GM19455 (cell line): Measurements from ENCODE around the gene CRY2.

ENCODE experiments used
- ATAC-seq: cut with Tn5 transposase; IDR thresholded peaks from one replicate; pipeline ENCODE4 v1.9.1; 2021; ENCODE audit not compliant: unreplicated experiment

Gene CRY2

DNA sequence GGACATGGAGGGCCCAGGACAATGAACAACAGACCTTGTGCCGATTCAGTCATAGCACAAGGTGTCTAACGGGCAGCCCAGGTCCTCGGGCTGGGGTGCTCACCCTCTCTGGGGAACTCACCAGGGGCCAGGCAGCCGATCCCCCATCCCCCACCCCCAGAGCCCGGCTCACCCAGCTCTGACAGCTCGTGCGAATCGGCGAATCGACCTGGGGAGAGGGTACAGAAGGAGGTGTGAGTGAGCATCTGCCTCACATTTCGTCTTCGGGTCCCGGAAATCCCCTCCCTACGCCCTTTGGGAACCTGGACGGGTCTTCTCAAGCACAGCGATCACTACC is 70.0 kb downstream of the CRY2 start:
- ATAC-seq = no peak

DNA sequence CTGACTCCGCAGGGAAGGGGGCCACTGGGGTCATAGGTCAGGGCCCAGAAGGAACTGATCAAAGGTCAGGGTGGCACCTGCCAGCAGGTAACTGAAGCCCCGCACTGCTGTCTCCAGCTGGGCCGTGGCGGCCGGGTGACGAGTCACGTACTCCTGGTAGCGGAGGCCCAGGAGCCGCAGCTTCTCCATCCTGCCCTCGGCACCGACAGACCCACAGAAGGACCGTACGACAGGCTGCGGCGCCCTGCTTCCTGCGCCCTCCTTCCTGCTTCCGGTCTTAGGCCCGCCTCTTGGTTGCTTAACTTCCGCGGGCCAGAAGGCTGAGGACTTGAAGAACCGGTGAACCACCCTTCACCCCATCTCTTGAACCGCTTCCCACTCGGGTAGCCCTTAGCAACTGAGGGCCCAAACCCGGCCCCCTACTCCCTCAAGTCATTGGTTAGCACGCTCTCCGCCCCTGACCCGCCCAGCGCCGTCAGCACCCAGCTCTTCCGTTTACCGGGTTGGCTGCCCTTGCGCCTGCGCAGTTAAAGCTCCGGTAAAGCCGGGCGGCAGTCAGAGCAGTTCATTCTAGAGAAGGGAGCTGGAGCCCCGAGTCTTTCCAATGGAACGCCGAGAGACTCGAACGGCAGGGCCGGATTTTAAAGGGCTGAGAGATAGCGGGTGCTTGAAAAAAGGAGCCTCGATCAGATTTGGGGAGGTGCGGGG is 70.5 kb downstream of the CRY2 start, which contains the start of gene PEX16:
PEX16 (minus strand) TSS at position 255 of the 708 bp plus-strand sequence; CDS start at position 189, 66 bp downstream.
- peak; percentile 84 for ATAC-seq

DNA sequence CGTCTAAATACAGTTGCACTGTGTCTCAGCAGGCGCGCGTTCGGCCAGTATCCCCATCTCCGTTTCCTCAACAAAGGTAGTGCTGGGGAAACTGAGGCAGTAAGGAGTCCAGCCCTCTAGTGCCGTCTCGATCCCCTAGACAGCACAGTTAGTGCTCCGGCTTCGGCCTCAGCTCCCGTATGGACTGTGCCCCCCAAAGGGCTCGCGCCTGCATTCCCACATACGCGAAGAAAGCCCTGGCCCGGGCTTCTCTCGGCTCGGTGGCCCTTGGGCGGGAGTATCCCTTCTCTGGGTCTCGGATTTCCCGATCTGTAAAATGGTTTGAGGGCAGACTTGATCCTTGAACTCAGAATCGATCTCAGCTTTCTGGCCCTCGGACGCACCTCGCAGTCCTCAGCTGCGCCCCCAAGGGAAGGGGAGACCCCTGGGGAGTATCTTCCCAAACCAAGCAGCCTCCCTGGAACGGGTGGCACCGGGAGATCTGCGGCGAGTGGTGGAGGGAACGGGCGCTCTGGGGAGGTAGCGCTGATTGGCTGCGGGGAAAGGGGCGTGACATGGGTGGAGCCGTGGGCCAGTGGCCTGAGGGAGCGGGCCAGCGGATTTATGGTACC is 71.2 kb downstream of the CRY2 start:
- peak; percentile 48 for ATAC-seq

DNA sequence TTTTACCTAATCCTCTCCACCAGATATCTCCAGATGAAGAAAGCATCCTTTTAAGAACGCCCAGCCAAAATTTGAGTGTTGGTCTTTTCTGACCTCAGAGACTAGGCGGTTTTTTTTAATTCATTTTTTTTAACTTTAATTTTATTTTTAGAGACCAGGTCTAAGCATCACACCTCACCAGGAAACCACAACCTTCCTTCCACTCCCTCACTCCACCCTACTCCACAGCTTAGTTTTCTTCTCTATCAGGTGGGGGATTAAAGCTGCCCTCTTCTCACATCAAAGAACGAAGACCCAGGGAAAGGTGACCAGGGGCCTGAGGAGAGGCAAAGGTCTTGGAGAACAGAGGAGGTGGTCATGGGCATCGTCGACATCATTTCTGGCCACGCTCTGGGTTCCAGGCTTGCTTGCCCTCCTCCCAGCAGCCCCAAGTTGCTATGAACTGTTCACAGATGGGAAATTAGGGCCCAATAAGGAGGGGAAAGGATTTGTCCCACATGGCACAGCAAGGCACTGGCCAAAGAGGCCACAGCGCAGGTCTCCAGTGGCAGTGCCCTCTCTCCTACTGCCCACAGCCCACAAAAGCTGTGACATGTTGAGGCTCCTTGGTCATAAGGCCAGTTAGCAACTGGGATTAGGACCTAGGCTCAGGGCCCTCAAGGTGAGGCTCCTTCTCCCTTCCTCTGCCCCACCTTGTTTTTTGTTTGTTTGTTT is 71.8 kb downstream of the CRY2 start:
- no peak for ATAC-seq

DNA sequence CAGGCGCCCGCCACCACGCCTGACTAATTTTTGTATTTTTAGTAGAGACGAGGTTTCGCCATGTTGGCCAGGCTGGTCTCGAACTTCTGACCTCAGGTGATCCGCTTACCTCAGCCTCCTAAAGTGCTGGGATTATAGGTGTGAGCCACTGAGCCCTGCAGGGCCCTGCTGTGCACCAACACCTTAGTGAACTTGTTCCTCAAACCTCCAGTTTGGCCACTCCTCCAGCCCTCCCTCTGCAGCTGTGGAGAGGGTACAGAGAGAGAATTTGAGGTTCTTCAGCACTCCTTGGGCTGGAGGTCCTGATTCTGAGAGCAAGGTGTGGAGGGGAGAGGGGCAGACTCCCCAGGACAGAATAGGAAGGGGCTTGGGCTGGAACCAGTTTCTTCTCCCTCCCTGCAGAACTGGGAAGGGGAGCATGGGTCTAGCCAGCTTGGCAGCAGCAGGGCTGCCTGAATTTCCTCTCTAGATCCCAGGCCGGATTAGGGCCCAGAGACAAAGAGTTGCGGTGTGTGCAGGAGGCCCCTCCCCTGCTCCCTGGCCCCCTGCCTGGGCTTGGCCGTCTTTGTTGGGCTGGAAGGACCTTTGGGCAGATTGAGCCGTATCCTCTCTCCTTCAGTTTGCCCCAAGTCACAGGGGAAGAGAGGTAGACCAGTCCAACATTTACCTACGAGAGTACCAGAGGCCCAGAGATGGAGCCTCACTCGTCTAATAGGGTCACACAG is 72.7 kb downstream of the CRY2 start:
- ATAC-seq = no peak

DNA sequence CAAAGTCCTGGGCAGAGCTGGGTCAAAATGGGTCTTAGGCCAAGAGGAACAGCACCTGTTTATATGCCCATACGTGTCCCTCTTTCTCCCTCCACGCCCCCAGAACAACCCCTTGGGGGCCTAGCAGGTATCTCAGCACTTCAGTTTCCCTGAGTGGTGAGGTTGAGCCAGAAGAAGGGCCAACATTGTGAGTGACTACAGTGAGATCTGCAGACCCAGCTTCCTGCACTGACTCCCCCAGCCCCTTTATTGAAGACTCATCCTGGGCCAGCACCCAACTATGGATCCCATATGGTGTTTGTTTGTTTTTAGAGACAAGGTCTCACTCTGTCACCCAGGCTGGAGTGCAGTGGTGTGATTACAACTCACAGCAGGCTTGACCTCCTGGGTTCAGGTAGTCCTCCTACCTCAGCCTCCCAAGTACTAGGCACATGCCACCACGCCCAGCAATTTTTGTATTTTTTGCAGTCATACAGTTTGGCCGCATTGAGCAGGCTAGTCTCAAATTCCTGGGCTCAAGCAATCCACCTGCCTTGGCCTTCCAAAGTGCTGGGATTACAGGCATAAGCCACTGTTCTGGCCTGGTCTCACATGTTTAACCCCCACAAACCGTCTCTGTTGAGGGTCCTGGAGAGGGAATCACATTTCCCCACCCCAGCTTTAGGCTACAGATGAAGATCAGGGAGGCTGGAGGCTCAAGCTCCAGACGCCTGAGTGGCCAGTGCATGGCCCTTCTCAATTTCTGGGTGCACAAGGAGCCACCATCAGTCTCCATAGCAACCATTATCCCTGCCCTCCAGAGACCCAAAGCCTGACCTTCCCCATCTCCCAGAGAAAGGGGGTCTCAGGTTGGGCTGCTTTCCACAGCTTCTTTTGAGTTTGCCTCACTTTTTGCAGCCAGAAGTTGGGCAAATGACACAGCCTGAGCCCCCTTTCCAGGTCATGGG is 73.5 kb downstream of the CRY2 start:
- no peak for ATAC-seq

DNA sequence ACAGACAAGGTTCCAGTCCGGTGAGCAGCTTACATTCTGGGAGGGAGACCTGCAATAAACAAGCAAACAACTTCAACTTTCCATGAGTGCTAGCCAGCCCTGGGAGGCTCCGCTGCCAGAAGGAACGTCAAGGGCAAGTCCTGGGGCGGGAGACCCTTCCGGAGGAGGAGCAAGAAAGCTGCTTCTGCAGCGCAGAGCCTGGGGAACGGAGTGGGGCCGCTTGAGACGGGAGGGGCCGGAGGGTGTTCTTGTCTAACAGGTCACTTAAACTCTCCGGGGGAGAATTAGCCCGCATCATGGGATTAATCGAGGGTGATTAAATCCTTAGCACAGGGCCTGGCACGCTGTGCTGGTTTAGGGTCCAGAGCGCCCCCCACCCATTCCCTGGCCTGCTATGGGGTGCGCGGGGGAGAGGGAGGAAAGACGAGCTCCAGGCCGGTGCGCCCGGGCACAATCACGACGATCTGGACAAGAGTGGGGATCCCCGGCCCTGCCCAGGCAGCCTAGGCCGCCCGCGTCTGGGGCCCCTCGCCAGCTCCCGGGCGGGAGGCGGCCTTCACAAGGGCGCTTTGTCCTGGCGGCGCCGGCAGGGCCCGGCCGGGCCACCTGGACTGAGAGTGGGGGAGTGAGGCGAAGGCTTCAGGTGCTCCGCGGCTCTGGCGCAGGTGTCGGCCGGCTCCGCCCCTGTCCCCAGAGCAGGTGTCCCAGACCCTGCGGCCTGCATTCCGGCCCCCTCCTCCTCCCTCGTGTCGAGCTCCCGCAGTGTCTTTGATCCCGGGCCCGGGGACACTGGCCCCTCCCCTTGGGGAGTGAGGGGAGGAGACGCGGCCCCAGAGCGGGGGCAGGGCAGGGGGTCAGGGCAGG is 74.5 kb downstream of the CRY2 start:
- ATAC-seq = no peak

DNA sequence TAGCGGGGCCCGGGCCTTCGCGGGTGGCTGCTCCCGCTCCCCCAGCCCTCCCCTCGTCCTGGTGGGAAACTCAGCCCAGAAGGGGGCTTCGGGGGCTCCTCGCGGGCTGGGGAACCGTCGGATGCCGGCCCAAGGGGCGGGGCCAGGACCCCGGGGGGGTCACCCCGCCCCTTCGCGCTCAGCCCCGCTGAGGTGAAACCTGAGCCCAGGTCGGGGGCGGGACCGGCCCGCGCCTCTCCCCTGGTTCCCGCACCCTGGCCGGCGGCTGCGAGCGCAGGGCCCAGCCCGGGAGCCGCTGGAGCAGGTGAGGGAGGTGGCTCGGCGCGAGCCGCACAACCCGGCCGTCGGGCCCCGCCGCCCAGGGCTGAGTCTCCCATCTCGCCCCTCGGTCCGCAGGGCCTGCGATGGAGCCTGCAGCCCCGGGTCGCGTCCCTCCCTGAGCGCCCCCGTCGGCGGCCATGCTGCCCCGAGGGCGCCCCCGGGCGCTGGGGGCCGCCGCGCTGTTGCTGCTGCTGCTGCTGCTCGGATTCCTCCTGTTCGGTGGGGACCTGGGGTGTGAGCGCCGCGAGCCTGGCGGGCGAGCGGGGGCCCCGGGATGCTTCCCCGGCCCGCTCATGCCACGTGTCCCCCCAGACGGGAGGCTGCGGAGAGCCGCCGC is 75.3 kb downstream of the CRY2 start, which contains the start of gene LARGE2:
LARGE2 (plus strand) TSS at position 232 of the 658 bp plus-strand sequence; CDS start at position 459, 227 bp downstream.
- no peak for ATAC-seq

DNA sequence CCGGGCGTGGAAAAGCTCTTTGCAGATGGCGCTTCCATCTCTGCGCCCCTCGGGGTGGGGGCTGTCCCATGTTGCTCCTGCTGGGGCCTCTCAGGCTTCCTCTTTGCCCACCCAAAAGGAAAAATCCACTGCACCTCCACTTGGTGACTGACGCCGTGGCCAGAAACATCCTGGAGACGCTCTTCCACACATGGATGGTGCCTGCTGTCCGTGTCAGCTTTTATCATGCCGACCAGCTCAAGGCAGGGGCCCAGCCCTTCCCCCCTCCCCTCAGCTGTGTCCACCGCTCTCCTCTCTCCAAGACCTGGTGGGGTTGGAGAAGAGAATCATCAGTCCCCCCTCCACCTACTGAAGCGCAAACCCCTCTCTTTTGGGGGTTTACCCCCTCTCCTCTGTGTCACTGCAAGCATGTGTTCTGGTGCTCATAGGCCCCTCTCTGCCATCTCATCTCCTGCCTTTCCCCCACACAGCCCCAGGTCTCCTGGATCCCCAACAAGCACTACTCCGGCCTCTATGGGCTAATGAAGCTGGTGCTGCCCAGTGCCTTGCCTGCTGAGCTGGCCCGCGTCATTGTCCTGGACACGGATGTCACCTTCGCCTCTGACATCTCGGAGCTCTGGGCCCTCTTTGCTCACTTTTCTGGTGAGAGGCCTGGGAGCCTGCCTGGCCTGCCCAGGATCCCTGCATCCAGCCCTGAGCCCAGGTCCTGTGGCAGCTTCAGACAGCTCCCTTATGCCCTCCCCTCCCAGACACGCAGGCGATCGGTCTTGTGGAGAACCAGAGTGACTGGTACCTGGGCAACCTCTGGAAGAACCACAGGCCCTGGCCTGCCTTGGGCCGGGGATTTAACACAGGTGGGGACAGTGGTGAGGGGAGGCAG is 77.0 kb downstream of the CRY2 start:
- ATAC-seq = no peak

DNA sequence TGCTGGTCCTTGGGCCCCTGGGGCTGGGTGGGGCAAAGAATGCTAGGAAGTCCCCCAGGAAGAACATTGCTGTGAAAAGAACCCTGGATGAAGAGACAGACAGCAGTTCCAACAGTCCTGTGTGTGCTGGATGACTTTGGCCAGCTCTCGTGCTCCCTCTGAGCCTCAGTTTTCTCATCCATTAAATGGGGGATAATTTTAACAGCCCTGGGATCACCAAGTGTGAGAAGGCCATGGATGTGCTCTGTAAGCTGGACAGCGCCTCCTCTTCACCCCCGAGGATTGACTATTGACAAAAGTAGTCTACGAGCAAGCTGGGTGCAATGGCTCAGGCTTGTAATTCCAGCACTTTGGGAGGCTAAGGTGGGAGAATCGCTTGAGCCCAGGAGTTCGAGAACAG is 77.7 kb downstream of the CRY2 start:
- no peak for ATAC-seq

DNA sequence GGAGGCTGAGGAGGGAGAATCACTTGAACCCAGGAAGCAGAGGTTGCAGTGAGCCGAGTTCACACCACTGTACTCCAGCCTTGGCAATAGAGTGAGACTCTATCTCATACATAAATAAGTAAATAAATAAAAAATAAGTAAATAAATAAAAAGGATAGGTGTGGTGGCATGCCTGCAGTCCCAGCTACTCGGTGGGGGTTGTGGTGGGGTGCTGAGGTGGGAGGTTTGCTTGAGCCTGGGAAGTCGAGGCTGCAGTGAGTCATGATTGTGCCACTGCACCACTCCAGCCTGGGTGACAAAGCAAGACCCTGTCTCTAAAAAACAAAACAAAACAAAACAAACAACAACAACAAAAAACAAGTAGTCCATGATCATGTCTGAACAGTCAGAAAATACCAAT is 78.3 kb downstream of the CRY2 start:
- ATAC-seq = no peak

DNA sequence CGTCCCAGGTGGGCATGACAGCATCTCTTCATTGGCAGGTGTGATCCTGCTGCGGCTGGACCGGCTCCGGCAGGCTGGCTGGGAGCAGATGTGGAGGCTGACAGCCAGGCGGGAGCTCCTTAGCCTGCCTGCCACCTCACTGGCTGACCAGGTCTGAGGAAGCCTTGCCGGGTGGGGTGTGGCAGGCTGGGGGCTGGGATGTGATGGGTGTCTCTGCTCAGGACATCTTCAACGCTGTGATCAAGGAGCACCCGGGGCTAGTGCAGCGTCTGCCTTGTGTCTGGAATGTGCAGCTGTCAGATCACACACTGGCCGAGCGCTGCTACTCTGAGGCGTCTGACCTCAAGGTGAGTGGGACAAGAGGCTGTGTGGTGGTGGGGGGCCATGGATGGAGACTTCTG is 78.7 kb downstream of the CRY2 start:
- ATAC-seq = no peak

DNA sequence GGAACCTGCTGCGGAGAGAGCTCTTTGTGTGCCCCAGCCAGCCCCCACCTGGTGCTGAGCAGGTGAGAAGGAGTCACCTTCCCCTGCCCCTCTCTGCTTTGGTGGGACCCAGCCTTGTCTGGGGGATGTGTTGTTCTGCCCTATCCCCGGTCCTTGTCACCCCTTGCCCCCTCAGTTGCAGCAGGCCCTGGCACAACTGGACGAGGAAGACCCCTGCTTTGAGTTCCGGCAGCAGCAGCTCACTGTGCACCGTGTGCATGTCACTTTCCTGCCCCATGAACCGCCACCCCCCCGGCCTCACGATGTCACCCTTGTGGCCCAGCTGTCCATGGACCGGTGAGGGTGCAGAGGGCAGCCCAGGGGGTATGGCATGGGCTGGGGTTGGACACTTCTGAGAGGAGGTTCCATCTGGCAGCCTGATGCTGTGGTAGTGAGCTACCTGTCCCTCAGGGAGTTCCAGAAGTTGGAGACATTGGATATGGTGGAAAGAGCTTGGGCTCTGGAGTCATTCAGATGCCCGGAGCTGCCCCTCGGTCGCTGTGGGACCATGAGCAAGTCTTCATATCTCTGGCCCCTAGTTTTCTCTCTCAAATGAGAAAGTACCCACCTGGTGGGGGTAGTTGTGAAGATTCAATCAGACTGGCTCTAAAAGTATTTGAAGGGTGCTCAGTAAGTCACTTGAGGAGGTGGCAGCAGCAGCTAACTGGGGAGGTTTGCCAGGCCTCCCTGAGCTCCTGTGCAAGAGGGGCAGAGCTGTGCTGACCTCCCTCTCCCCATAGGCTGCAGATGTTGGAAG is 79.5 kb downstream of the CRY2 start:
- no peak for ATAC-seq

DNA sequence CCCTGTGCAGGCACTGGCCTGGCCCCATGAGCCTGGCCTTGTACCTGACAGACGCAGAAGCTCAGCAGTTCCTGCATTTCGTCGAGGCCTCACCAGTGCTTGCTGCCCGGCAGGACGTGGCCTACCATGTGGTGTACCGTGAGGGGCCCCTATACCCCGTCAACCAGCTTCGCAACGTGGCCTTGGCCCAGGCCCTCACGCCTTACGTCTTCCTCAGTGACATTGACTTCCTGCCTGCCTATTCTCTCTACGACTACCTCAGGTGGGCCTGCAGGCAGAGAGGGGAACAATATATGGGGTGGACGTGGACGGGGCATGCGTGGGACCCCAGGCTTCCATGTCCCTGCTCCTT is 80.0 kb downstream of the CRY2 start:
- ATAC-seq = no peak

DNA sequence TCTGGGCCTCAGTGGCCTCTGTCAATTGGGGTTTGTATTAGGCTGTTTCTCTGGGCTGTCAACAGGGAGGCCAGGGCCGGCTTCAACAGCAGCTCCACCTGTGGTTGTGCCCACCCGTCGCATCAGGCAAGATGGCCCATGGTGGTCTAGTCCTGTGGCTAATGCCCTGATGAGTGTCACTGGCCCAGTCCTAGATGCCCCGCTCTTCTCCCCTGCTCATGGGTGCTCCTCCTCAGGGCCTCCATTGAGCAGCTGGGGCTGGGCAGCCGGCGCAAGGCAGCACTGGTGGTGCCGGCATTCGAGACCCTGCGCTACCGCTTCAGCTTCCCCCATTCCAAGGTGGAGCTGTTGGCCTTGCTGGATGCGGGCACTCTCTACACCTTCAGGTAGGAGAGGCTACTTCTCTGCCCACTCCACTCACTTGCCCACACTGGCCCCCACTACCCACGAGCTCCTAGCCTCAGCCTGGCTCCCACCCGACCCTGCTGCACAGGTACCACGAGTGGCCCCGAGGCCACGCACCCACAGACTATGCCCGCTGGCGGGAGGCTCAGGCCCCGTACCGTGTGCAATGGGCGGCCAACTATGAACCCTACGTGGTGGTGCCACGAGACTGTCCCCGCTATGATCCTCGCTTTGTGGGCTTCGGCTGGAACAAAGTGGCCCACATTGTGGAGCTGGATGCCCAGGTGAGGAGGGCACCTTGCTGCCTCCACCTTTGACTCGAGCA is 80.6 kb downstream of the CRY2 start:
- ATAC-seq = no peak

DNA sequence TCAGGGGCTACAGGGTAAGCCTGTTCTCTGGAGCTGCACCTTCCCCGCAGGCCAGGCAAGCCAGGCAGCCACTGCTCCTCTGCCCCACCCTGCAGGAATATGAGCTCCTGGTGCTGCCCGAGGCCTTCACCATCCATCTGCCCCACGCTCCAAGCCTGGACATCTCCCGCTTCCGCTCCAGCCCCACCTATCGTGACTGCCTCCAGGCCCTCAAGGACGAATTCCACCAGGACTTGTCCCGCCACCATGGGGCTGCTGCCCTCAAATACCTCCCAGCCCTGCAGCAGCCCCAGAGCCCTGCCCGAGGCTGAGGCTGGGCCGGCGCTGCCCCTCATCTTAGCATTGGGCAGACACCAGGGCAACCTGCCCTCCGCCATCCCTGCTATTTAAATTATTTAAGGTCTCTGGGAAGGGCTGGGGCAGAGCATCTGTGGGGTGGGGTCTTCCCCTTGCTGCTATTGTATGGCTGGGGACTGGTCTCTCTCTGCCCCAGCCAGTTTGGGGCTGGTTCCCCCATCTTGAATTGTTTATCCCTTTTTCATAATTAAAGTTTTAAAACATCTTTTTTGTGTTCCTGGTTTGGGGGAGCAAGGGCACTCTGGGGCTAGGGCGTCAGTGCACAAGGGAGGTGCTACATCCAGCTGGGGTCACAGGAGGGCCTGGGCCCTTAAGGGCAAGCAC is 81.4 kb downstream of the CRY2 start:
- ATAC-seq = no peak
